ENCODE results near the gene E4F1. TPM values are rescaled to one million over a fixed set of nuclear protein-coding genes. Genes with fewer than 3 reads are reported as not detected.

The E4F1 gene
- total RNA-seq, 1 donor from 2014 or later = 37.4 TPM

GRCh38 chr16:2180962-2181923 is 42.1 kb upstream of the E4F1 start:
- Mint-ChIP-seq H3K36me3 (ENCODE audit: low read depth) (no peaks in the 10 kb centered on the region), H3K27me3 (ENCODE audit: insufficient read depth) (no peaks in the 10 kb centered on the region), H3K27ac (no peak overlapping the region), H3K9me3 (no peaks in the 10 kb centered on the region), H3K4me3 (no peak overlapping the region), H3K4me1 (ENCODE audit: low read depth) (no peaks in the 10 kb centered on the region)
- intact Hi-C loops (cut with micrococcal nuclease) = no loop called here
- DNase-seq (ENCODE audit: low spot score) = no peak

GRCh38 chr16:2181952-2182351 is 41.4 kb upstream of the E4F1 start:
- no peak for DNase-seq (ENCODE audit: low spot score)
- Mint-ChIP-seq H3K36me3 (ENCODE audit: low read depth) (no peaks in the 10 kb centered on the region), H3K27me3 (ENCODE audit: insufficient read depth) (no peaks in the 10 kb centered on the region), H3K27ac (no peak overlapping the region), H3K4me3 (no peak overlapping the region), H3K4me1 (ENCODE audit: low read depth) (no peaks in the 10 kb centered on the region), H3K9me3 (no peaks in the 10 kb centered on the region)
- intact Hi-C loops (cut with micrococcal nuclease) = no loop called here

DNA sequence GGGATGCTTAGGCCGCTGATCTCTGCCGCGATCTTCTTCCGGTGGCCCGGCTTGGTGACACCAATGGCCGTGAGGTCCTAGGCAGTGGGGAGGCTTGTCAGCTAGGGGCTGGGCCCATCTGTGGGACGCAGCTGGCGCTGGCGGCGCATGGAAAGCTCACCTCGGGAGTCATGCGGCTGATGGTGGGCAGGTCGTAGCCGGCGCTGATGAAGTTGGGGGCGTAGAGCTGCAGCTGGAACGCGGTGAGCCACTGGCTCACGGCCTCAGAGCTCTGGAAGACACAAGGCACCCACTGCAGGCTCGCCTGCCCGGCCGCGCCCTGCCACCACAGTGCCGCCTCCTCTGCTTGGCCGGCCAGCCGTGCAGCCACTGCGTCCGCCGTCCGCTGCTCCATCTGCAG is 39.7 kb upstream of the E4F1 start:
- Mint-ChIP-seq H3K4me1 (ENCODE audit: low read depth) (no peaks in the 10 kb centered on the region), H3K27ac (no peak overlapping the region), H3K9me3 (no peaks in the 10 kb centered on the region), H3K36me3 (ENCODE audit: low read depth) (no peaks in the 10 kb centered on the region), H3K27me3 (ENCODE audit: insufficient read depth) (no peaks in the 10 kb centered on the region), H3K4me3 (no peak overlapping the region)
- DNase-seq (ENCODE audit: low spot score) = no peak
- intact Hi-C loops (cut with micrococcal nuclease) = no loop called here

GRCh38 chr16:2184346-2184745 is 39.0 kb upstream of the E4F1 start:
- DNase-seq (ENCODE audit: low spot score) = no peak
- intact Hi-C loops (cut with micrococcal nuclease) = no loop called here
- Mint-ChIP-seq H3K4me3 (no peak overlapping the region), H3K36me3 (ENCODE audit: low read depth) (no peaks in the 10 kb centered on the region), H3K4me1 (ENCODE audit: low read depth) (no peaks in the 10 kb centered on the region), H3K9me3 (no peaks in the 10 kb centered on the region), H3K27me3 (ENCODE audit: insufficient read depth) (no peaks in the 10 kb centered on the region), H3K27ac (no peak overlapping the region)

- Mint-ChIP-seq H3K36me3 (ENCODE audit: low read depth) (no peaks in the 10 kb centered on the region), H3K27me3 (ENCODE audit: insufficient read depth) (no peaks in the 10 kb centered on the region), H3K4me1 (ENCODE audit: low read depth) (no peaks in the 10 kb centered on the region), H3K9me3 (no peaks in the 10 kb centered on the region), H3K27ac (no peak overlapping the region), H3K4me3 (no peak overlapping the region)
- no peak for DNase-seq (ENCODE audit: low spot score)
- intact Hi-C loops (cut with micrococcal nuclease) = no loop called here
Observed at GRCh38 chr16:2184962-2185361, 38.4 kb upstream of the E4F1 start.

DNA sequence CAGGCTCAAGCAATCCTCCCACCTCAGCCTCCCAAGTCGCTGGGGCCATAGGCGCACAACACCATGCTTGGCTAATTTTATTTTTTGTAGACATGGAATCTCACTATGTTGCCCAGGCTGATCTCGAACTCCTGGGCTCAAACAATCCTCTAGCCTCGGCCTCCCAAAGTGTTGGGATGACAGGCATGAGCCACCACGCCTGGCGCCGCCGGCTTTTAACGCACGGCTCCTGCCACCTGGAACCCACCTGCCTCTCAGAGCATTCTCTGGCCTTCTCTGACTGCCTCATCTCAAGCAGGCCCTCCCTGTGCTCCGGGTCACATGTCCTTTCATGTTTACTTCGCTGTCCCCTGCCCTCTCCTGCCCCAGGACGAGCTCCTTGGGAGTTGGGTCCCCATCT is 37.3 kb upstream of the E4F1 start:
- H3K4me3 Mint-ChIP-seq = no peak overlapping the region
- no peaks in the 10 kb centered on the region for H3K36me3 Mint-ChIP-seq (ENCODE audit: low read depth)
- H3K9me3 Mint-ChIP-seq = no peaks in the 10 kb centered on the region
- no peak for DNase-seq (ENCODE audit: low spot score)
- no peaks in the 10 kb centered on the region for H3K27me3 Mint-ChIP-seq (ENCODE audit: insufficient read depth)
- H3K4me1 Mint-ChIP-seq (ENCODE audit: low read depth) = no peaks in the 10 kb centered on the region
- intact Hi-C loops (cut with micrococcal nuclease) = no loop called here
- H3K27ac Mint-ChIP-seq = no peak overlapping the region

GRCh38 chr16:2186505-2186904 is 36.9 kb upstream of the E4F1 start:
- H3K9me3 Mint-ChIP-seq = no peaks in the 10 kb centered on the region
- no peak overlapping the region for H3K27ac Mint-ChIP-seq
- no peaks in the 10 kb centered on the region for H3K4me1 Mint-ChIP-seq (ENCODE audit: low read depth)
- H3K4me3 Mint-ChIP-seq = no peak overlapping the region
- no peaks in the 10 kb centered on the region for H3K27me3 Mint-ChIP-seq (ENCODE audit: insufficient read depth)
- DNase-seq (ENCODE audit: low spot score) = no peak
- H3K36me3 Mint-ChIP-seq (ENCODE audit: low read depth) = no peaks in the 10 kb centered on the region
- intact Hi-C loops (cut with micrococcal nuclease) = no loop called here

- no peak overlapping the region for H3K4me3 Mint-ChIP-seq
- no peaks in the 10 kb centered on the region for H3K36me3 Mint-ChIP-seq (ENCODE audit: low read depth)
- H3K27ac Mint-ChIP-seq = no peak overlapping the region
- intact Hi-C loops (cut with micrococcal nuclease) = no loop called here
- H3K9me3 Mint-ChIP-seq = no peaks in the 10 kb centered on the region
- no peak for DNase-seq (ENCODE audit: low spot score)
- H3K4me1 Mint-ChIP-seq (ENCODE audit: low read depth) = no peaks in the 10 kb centered on the region
- H3K27me3 Mint-ChIP-seq (ENCODE audit: insufficient read depth) = peaks cover under 1% of the 10 kb centered on the region
Observed at GRCh38 chr16:2187212-2187611, 36.2 kb upstream of the E4F1 start.

GRCh38 chr16:2188395-2188794 is 35.0 kb upstream of the E4F1 start:
- Mint-ChIP-seq H3K27ac (no peak overlapping the region), H3K4me1 (ENCODE audit: low read depth) (no peaks in the 10 kb centered on the region), H3K27me3 (ENCODE audit: insufficient read depth) (peaks cover 5% of the 10 kb centered on the region), H3K4me3 (no peak overlapping the region), H3K9me3 (no peaks in the 10 kb centered on the region), H3K36me3 (ENCODE audit: low read depth) (no peaks in the 10 kb centered on the region)
- DNase-seq (ENCODE audit: low spot score) = no peak
- intact Hi-C loops (cut with micrococcal nuclease) = no loop called here

- Mint-ChIP-seq H3K4me1 (ENCODE audit: low read depth) (no peaks in the 10 kb centered on the region), H3K27ac (no peak overlapping the region), H3K4me3 (no peak overlapping the region), H3K27me3 (ENCODE audit: insufficient read depth) (peaks cover 9% of the 10 kb centered on the region), H3K9me3 (no peaks in the 10 kb centered on the region), H3K36me3 (ENCODE audit: low read depth) (no peaks in the 10 kb centered on the region)
- no peak for DNase-seq (ENCODE audit: low spot score)
- intact Hi-C loops (cut with micrococcal nuclease) = no loop called here
Observed at GRCh38 chr16:2189252-2189893, 34.0 kb upstream of the E4F1 start.

DNA sequence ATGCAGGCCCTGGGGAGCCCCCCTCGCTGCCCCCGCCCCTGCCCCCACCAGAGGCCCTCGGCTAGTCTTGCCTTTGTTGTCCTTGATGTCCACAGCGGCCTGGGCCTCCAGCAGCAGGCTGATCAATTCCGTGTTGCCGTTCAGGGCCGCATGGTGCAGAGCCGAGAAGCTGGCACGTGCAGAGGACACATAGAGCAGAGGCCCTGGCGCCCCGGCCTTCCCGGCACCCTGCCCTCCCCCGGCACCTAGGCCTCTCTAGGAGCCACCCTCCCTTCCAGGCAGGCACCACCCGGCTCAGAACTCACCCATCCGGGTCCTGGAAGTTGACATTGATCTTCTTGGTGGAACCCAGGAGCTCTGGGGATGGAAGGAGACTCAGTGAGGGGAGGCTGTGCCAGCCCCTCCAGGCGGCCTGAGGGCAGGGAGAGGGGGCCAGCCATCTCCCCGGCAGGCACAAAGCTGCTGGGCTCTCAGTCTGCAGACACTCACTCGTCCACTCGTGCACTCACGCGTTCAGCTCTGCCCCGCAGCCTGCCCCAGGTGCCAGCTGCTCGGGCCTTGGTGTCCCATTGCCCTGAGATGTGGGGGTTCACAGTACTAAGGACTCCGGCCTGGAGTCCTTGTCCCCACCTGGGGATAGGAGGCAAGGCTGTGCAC is 33.3 kb upstream of the E4F1 start:
- no peak overlapping the region for H3K27ac Mint-ChIP-seq
- H3K4me1 Mint-ChIP-seq (ENCODE audit: low read depth) = no peaks in the 10 kb centered on the region
- no peak overlapping the region for H3K4me3 Mint-ChIP-seq
- no peak for DNase-seq (ENCODE audit: low spot score)
- H3K27me3 Mint-ChIP-seq (ENCODE audit: insufficient read depth) = peaks cover 15% of the 10 kb centered on the region
- H3K36me3 Mint-ChIP-seq (ENCODE audit: low read depth) = no peaks in the 10 kb centered on the region
- H3K9me3 Mint-ChIP-seq = no peaks in the 10 kb centered on the region
- intact Hi-C loops (cut with micrococcal nuclease) = loop anchor here (10.0 kb wide), 1 partner anchor 235 kb away; the partner anchor contains the start of gene CCNF

DNA sequence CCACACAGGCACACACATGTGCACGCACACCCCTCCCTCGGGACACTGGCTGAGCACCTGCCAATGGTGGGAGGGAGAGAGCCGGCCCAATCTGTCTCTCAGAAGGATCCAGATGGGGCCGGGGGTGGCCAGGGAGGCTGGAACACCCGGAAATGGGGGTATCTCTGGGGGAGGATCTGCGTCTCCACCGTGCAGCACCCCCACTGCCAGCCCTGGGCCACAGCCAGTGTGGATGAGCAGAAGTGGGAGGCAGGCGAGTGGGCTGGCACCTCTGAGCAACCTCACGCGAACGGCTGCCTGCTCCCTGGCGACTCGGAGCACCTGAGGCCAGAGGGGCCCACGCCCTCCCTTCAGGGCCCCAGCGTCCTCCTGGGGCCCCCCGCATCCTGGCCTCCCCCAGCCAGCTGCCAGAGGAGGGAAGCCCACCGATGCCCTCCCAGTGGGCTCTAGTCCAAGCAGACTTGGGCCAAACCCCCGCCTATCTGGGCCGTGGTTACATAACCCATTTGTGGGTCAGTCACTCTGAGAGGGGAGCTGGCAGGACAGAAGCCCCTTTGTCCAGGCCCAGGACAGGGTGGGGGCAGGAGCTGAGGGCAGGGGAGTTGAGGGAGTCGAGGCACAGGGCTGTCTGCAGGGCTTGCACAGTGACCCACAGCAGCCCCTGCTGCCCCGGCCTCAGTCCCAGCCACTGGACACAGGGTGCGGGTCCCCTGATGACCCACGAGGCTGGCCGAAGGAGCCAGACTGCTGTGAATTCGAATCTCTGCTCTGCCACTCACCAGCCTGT is 32.5 kb upstream of the E4F1 start:
- H3K4me1 Mint-ChIP-seq (ENCODE audit: low read depth) = no peaks in the 10 kb centered on the region
- H3K4me3 Mint-ChIP-seq = no peak overlapping the region
- intact Hi-C loops (cut with micrococcal nuclease) = loop anchor here (10.0 kb wide), 1 partner anchor 234 kb away; the partner anchor contains the start of gene CCNF
- no peak for DNase-seq (ENCODE audit: low spot score)
- no peak overlapping the region for H3K27ac Mint-ChIP-seq
- peaks cover 15% of the 10 kb centered on the region for H3K27me3 Mint-ChIP-seq (ENCODE audit: insufficient read depth)
- no peaks in the 10 kb centered on the region for H3K9me3 Mint-ChIP-seq
- H3K36me3 Mint-ChIP-seq (ENCODE audit: low read depth) = no peaks in the 10 kb centered on the region
